HG02884 (cell line): ENCODE results near the gene ZSCAN21.
"Not testable (repeated sequence)": the region's sequence is repeated elsewhere in the genome, so short reads cannot be mapped to it uniquely, and the experiment has no call there.

Experiments used
- ATAC-seq: cut with Tn5 transposase; IDR thresholded peaks from one replicate; pipeline ENCODE4 v1.9.1; 2021; ENCODE audit warnings: mild to moderate bottlenecking, moderate library complexity; ENCODE audit not compliant: unreplicated experiment

ZSCAN21 gene

DNA sequence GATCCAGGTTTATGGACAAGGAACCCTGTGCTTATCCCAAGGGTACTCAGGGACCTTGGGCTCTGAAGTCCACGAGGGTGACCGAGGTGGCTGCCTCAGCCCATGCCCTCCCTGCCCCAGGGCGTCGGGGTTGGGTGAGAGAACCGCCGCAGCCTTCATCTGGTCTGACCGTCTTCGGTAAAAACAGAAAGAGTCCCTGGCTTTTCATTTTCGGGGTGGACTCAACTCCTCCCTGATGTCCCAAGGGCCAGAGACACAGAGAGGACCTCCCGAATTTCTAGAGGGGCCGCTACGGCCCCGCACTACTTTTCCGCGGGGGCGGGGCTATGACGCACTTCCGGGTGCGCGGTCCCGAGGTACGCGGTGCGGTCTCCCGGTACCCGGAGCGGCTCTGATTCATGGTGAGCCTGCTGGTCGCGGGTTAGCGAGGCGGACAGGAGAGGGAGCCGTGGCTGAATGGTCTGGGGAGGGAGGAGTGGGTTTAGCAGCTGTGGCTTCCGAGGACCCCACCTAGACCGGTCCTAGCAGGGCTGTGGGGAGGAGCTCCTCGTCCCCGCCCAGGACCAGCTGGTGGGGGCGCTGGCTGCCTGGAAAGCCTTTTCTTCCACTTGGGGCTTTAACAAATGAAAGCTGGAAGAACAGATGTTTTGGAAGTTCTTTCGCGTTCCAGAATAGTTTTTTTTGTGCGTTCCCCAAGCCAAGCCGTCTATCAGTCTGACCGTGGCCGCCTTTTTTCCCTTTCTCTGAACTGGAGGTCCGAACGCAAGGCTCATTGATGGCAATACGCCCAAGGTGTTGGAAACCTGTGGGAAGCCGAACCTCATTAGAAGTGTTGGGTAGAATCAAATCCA lies at the start of gene ZSCAN21:
ZSCAN21 (plus strand) TSS at position 334 of the 851 bp plus-strand sequence. CDS start 7,233 bp downstream, outside the sequence.
- peak; percentile 81 for ATAC-seq

DNA sequence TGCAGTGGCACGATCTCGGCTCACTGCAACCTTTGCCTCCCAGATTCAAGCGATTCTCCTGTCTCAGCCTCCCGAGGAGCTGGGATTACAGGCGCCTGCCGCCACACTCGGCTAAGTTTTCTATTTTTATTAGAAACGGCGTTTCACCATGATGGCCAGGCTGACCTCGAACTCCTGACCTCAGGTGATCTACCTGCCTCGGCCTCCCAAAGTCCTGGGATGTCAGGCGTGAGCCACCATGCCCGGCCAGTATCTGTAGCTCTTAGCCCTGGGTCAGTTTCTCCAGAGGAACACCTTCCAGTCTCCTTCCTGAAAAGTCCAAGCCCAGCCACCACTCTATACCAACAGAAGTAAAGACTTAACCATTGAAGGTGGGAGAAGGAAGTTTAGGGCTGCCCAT lies 49.3 kb upstream of the ZSCAN21 start:
- no peak for ATAC-seq

DNA sequence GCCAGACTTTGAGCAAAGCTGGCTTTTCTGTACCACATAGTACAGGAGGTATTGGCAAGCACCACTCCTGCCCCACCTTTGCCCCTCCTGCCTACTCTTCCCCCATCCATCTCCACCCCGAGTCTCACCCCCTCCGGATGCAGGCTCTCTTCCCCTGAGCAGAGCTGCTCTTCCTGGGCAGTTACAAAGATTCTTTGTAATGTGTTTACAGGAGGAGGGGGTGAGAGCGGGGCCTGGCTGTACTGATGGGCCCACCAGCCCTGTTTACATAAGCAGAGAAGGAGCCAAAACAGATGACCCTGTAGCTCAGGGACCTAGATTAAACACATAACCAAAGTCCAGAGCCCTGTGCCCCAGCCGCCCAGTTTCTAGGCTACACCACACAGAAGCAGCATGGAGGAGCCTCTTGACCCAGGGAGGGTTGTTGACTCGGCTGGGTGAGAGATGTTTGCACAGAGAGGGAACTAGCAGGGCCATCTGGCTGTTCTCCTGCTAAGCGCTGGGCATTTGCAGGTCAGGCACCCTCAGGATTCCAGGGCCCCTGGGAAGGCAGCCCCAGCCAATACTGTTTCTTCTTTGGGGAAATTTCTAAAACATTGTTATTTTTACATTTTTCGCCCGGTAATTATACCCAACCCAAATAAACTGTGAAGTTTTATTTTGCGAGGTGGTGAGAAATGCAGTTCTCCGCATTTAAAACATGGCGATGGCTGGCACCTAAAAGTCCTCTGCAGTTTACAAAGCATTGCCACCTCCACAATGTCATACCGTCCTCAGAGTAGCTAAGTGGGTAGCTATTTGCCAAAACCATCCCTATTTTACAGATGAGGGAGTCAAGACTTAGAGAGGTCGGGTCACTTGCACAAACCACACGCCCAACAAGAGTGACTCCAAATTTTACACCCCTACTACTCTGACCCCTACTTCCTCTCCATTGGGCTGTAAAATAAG lies 45.6 kb upstream of the ZSCAN21 start:
- ATAC-seq: no peak

DNA sequence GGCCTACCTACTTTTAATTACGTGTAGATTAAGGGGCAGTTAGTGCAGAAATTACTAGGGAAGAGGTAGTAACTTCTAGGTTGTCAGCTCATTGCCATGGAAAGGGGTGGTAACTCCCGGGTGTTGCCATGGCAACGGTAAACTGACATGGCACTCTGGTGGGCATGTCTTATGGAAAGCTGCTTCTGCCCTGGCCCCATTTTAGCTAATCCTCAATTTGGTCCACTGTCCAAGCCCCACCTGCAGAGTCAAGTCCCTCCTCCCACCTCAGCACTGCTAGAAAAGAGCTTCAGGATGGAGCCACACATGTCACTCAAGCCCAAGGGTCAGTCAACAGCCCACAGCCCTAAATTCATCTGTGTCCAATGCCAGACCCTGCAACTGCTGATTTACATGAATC lies 41.7 kb upstream of the ZSCAN21 start:
- ATAC-seq: no peak

DNA sequence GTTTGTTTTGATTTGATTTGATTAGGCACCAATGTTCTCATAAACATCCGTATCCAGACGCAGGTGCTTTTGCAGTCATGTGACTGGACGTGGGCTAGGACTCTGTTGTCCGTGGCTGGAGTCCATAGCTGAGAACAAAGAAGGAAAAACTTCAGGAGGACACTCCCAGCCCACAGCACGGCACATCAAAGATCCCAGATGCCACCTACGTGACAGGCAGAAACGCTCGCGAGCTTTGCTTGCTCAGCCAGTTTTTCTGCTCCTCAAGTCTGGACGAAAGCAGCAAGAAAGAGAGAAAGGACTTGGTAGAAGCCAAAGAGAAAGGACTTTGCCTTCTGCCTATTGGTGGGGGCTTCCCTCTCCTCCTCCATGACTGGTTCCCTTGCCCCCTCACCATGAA lies 41.0 kb upstream of the ZSCAN21 start:
- no peak for ATAC-seq

DNA sequence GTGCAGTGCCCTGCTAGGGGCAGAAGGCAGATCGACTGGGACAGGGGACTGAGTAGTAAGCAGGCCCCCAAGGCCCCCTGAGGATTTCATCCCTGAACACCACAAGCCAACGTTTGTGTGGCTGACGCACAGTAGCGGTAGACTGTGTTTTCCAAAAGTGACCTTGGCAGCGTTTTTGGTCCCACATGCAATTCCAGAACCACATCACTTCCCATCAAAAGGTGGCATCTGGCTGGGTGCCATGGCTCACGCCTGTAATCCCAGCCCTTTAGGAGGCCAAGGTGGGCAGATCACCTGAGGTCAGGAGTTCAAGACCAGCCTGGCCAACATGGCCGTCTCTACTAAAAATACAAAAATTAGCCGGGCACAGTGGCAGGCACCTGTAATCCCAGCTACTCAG lies 39.6 kb upstream of the ZSCAN21 start:
- ATAC-seq: not testable (repeated sequence)

DNA sequence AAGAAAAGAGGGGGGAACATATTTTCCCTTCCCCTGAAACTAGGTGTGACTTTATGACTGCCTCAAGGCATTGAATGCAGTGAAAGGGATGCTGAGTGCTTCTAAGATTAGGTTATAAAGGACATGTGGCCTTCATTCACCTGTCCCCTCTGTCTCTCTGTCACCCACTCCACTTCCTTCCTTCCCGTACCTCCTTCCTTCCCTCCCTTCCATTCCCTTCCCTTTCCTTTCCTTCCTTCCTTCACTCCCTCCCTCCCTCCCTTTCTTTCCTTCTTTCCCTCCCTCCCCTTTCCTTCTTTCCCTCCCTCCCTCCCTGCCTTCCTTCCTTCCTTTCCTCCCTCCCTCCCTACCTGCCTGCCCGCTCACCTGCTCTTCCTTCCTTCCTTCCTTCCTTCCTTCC lies 38.7 kb upstream of the ZSCAN21 start:
- ATAC-seq: no peak

DNA sequence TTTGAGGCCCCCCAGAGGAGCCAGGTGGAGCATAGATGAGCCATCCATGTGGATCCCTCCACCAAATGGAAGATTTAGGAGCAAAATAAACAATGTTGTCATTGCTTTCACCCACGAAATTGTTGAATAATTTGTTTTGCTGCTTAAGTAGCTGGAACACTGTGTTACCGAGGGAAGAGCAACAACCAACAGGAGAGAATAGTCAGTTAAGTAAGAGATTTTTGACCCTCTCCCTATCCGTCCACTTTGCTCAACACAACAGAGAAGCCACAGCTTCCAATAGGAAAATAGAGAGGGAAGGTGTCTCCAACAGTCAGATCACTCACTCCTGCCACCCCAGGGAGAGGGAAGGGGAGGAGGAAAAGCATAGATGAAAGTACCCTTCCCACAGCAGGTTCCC lies 38.1 kb upstream of the ZSCAN21 start:
- ATAC-seq: no peak

DNA sequence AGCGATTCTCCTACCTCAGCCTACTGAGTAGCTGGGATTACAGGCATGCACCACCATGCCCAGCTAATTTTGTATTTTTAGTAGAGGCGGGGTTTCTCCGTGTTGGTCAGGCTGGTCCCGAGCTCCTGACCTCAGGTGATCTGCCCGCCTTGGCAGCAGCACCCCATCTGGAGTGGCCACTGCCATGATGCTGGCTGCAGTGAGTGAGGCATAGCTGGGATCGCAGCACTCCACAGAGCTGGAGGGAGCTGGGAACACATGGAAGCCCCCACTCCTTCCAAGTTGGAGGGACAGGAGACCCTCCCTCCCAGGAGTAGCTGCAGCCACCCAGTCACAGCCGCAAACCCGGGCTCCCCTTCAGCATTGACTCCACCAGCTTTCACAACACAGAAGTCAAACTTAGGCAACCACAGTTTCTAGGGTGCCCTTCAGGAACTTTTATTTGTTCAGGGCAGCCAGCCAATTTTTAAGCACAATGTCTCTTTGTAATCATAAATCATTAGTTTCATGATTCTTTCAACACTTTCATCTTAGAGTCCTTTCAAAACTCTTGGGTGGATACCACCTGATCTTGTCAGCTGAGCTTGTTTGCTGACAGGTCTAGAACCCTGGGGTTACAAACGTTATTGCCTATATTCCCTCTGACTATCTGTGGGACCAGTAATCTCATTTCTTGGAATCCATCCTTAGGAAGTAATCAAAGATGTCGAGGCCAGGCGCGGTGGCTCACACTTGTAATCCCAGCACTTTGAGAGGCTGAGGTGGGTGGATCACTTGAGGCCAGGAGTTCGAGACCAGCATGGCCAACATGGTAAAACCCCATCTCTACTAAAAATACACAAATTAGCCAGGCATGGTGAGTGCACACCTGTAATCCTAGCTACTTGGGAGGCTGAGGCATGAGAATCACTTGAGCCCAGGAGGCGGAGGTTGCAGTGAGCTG lies 36.9 kb upstream of the ZSCAN21 start:
- not testable (repeated sequence) for ATAC-seq

DNA sequence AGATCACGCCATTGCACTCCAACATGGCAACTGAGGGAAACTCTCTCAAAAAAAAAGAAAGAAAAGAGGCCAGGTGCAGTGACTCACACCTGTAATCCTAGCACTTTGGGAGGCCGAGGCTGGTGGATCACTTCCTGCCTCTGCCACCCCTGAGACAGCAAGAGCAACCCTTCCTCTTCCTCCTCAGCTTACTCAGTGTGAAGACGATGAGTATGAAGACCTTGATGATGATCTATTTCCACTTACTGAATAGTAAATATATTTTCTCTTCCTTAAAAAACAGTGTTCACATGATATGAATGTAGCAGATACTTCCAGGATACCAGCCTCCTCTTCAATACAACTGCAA lies 36.3 kb upstream of the ZSCAN21 start:
- ATAC-seq: no peak

DNA sequence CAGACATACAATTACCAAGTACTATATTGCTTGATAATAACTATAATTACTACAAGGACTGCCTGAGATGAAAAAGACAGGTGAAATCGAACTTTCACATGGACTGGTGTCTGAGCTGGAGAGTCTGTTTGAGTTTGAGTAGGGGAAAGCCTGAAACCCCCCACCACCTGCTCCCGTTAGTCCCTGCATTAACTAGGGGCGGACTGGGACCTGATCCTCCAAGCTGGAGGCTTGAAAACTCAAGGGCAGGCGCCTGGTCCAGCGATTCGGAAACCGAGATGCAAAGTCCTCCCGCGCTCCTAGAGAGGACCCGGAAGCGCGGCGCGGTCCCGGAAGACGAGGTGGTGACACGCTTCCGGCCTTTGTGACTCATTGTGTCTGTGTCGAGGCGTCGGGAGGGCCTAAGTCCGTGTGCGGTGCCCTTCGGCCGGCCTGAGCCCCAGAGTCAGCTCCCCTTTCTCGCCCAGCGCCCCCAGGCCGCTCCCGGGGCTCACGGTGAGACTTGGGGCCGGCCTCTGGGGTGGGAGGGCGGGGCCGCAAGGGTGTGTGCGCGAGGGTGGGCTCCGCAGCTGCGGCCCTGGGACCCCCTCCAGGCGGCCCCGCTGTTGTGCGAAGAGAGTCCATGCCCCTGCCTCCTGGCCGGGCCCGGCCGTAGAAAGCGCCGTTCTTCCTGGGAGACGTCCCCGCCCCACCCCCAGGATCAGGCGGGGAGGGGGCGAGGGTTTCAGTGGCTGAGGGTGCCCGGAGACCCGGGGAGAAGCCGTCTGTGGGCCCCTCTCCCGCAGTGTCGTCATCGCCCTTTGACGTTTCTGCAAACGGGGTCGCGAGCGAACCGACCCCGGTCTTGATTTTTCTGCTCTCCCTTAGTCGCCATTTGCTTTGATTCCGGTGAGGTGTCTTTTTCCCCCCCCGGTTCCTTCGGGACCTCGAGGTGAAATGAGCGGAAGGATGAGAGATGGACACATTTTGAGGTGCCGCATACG lies 34.1 kb upstream of the ZSCAN21 start, which contains the start of gene ZKSCAN1:
ZKSCAN1 (plus strand) TSS at position 365 of the 983 bp plus-strand sequence. CDS start 7,911 bp downstream, outside the sequence.
- ATAC-seq: peak; percentile 94

DNA sequence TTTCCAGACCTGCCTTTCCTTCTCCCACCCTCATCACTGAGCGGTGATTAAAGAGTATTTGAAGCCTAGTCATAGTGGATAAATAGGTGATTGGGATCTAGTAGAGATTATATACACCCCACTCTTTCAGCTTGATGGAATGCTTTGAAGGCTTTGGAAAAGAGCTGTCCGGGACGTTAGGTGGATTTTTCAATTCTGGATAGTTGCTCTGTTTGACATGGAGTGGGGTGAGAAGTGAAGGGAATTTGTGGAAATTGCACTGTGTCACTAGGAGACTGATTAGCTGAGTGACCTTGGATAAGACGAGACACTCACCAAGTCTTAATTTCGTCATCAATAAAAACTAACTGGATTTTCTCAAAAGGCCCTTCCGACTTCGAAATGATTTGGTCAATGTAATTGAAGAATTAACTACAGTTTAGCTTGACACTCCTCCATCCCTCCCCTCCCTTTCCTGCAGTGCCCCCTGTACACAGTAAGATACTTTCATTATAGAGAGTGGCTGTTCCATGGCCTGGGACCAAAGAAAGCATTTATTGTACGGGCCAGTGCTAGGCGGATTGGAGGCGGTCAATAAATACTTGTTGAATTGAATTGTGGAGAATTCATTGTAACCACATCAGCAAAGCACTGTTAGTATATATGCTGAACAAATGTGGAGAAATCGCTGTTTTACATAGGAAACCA lies 33.2 kb upstream of the ZSCAN21 start:
- no peak for ATAC-seq

DNA sequence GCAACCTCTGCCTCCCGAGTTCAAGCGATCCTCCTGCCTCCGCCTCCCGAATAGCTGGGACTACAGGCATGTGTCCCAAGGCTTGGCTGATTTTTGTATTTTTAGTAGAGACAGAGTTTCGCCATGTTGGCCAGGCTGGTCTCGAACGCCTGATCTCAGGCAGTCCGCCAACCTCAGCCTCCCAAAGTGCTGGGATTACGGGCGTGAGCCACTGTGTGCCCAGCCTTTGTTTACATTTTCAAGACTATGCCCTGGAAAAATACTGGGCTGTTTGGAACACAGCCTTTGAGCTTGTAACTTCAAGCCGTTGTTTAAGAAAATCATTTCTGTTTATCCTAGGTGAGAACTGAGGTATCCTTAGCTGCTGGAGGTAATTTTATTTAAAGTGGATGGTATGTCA lies 32.3 kb upstream of the ZSCAN21 start:
- ATAC-seq: no peak

DNA sequence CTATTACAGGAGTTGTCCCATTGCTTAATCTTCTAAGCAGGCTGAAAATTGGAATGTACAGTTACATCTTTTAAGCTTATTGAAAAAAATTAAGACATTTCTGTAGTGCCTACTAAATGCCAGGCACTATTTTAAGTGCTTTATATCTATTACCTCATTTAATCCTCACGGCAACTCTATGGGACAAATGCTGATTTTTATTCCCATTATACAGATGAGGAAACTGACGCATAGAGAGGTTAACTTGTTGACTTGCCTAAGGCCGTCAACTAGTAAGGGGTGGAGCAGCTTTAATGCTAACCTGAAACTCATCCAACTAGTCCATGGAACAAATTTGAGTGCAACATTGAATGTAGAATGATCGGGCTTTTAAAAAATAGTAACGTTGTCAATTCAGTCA lies 31.7 kb upstream of the ZSCAN21 start:
- no peak for ATAC-seq

DNA sequence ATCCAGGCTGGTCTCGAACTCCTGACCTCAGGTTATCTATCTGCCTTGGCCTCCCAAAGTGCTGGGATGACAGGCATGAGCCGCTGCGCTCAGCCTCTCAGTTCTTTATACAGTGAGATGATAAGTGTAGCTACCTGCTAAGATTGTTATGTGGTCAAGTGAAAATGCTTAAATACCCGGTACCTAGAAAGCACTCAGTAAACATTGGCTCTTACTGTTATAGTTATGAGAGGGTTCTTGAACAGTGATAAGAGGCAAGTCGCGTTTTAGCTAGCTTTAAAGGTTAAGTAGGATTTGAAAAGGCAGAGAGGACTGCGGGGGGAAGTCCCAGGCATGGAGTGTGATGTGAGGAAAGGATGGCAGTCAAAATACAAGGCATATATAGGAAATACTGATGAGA lies 29.7 kb upstream of the ZSCAN21 start:
- no peak for ATAC-seq

DNA sequence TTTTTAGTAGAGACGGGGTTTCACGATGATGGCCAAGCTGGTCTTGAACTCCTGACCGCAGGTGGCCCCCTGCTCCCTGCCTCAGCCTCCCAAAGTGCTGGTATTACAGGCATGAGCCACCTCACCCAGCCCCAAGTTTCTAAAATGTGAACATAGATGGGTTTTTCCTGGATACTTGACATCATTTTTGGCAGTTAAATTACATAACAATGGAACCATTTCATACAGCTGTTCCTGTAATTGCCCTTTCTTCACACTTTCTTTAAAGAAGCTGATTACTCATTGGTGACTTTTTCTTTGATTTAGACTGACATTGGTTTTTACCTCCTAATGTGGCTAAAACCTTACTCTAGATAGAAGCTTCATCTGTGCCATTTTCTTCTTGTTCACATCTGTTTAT lies 28.3 kb upstream of the ZSCAN21 start:
- ATAC-seq: no peak

DNA sequence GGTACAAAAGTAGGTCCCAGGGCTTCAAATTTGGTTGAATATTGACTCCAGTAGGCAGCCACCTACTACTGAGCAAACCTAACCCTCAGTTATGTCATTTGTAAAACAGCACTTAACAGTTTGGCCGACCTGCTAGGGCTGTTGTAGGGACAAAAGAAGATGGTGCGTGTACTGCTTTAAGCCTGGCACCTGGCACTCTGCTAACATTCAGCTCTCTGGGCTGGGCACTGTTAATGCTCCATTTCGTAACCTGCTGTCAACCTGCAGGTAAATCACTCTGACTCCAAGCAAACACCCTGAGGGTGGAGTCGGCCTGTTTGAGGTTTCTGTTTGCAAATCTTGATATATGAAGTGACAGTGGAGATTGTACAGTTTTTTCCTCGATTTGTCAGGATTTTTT lies 27.0 kb upstream of the ZSCAN21 start:
- no peak for ATAC-seq

DNA sequence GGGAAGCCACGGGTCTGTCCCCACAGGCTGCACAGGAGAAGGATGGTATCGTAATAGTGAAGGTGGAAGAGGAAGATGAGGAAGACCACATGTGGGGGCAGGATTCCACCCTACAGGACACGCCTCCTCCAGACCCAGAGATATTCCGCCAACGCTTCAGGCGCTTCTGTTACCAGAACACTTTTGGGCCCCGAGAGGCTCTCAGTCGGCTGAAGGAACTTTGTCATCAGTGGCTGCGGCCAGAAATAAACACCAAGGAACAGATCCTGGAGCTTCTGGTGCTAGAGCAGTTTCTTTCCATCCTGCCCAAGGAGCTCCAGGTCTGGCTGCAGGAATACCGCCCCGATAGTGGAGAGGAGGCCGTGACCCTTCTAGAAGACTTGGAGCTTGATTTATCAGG lies 26.0 kb upstream of the ZSCAN21 start:
- ATAC-seq: no peak
